HG03103 (cell line): Measurements from ENCODE around the gene SMIM43.
"Not testable (repeated sequence)": the region's sequence is repeated elsewhere in the genome, so short reads cannot be mapped to it uniquely, and the experiment has no call there.

Experiments
- ATAC-seq: cut with Tn5 transposase; IDR thresholded peaks from one replicate; pipeline ENCODE4 v1.9.1; 2021; ENCODE audit warnings: low read depth; ENCODE audit not compliant: unreplicated experiment

The SMIM43 gene

DNA sequence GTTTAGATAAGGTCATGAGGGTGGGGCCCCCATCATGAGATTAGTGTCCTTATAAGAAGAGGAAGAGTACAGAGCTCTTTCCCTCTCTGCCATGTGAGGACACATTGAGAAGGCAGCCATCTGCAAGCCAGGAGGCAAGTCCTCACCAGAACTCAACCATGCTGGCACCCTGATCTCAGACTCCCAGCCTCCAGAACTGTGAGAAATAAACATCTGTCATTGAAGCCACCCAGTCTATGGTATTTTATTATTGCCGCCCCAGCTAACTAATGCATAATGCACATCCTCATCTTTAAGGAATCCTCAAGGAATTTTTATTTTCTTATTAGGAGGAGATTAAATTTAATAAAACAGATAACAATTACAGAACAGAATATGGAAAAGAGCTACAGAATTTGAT lies 19.4 kb upstream of the SMIM43 start:
- no peak for ATAC-seq

DNA sequence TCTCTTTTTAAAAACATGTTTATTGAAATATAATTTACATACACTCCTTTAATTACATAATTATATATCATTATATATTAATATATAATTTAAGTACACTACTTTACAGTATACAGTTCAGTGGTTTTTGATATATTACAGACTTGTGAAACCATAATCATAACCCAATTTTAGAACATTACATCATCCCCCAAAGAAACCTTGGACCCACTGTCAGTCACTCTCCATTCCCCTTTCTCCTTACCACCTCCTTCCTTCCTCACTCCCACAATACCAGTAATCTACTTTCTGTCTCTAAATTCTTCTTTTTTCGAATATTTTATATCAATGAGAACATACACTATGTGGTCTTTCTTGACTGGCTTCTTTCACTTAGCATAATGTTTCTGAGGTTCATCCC lies 18.2 kb upstream of the SMIM43 start:
- ATAC-seq = no peak

DNA sequence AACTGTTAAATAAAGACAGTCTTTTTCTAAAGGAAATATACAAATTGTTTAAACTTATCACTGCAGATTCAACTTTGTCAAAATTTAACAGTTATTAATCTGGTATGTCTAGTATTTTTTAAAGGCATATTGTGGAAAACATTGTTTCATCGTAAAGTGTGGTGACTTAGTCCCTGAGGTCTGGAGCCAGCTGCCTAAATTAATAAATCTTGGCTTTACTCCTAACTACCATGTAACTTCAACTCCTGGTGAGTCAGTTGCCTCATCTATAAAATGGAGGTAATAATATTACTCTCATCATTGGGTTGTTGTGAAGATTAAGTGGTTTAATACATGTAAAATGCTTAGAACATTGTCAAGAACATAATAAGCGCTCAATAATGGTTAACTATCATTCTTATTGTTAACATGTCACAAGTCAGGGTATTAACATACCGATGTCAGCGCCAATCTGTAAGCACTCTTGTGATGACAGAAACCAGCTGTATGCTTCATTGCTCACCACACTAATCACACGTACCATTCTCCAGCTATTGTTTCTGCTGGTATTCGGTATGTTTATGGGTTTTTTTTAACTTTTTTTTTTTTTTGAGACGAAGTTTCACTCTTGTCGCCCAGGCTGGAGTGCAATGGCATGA lies 14.1 kb upstream of the SMIM43 start:
- ATAC-seq = no peak

DNA sequence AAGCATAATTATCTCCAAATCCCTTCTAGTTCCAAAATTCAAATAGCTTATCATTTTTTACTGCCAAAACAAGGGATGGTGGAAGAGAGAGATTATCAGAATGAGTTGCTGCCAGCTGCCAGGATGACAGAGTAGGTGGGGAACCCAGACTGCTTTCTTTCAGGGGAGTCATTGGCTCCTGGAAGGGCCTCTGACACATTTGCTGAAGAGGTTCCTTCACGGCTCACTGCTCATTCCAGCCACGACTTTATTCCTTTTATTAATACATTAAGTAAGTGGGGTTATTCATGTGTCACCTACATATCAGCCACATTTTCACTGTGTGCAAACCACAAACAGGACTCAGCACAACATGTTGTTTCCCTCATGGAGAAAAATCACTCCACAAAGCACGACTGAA lies 12.7 kb upstream of the SMIM43 start:
- peak; percentile 55 for ATAC-seq

DNA sequence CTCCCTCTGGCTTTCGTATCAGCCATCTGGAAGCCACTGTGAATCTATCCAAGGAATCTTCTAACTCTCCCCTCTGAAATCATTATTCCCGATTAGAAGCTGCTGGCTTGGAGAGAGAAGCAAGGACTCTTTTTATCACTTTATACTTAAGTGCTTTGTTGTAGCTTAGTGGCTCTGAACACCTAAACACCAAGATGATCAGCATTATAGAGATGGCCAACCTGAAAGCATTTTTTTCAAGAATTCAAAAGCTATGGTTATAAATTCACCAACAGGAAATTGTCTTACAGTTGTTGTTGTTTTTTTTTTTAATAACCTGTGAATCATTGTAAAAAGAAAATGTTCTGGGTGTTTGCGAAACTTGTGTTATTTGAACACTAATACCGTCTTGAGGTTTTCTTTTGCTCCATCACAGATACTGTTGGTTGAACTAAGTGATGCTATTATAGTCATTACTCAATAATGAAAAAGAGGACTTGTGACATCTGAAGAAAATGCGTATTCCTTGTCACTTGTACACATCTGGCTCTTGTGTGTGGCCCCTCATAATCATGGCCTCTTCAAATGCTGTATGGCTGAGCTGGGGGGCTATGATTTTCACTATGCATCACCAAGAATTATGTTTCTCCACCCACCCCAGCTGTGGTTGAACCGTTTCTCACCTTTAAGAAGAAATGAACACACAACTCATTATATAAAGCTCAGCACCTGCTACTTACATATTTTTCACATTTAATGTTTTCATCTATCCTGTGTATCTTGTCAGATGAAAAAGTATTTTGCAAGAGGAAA lies 11.8 kb upstream of the SMIM43 start:
- no peak for ATAC-seq

DNA sequence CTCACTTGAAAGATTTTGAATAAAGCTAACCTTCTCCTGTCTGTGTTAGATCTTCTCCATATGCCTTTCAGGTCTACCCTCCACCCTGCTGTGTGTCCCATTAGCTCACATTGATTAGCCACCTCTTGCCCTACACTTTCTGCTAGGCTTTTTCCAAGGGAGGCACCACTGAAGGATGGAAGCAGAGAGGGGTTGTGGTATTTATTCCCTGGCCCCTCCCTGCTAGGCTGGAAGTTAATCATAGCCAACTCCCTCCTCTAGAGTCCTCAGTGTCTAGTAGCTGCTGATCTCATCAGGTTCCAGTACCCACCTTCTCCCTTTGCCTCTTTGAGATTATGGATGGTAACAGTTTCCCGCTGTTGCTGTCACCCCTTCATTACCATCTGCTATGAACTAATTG lies 8.9 kb upstream of the SMIM43 start:
- ATAC-seq = no peak

DNA sequence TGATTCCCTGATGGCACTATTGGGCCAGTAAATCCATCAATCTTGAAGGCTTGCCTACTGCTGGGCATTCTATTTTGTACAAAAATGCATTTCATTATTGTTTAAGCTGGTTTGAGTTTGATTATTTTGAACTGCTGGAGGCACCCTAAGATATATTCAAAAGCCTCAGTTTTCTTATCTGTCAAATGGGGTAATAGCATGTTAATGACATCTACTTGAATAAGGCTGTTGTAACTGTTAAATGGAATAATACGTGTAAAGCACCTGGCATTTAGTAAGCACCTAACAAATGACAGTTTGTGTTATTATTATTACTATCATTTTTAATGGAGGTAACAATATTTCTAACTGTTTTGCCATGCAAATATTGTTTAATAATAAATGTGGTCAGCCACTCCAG lies 6.9 kb upstream of the SMIM43 start:
- ATAC-seq = no peak

DNA sequence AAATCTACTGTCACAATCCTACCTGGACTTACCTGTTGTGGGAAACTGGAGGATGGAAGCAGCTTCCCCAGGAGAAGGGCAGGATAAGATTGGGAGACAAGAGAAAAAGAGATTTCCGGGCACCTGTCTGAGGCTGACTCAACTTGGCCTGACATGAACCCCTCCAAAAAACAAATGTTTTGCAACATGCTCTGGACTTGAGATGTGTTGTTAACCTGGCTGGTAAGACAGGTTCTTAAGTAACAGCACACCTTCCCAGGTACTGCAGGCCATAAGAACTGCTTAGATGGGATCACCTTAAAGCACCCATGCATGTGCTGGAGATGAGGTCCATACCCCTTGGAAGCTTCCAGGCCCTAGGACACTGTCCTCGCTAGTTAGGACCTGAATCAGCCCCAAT lies 4.4 kb upstream of the SMIM43 start:
- ATAC-seq = no peak

DNA sequence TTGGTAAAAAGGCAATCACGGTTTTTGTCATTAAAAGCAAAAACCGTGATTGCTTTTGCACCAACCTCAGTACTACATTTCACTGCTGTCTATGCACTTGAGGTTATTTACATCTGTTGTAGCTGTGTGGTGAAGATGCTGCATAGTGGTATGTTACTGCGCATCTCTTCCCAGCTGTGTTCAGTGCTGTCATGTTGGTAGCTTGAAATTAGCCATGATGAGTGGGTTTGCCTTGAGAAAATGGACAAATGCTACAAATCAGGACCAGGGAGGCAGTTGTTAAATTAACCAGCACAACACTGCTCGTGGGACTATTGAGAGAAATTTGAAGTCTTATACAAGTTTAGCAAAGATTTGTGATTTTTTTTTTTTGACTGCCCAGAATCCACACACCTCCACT lies 2.2 kb upstream of the SMIM43 start:
- no peak for ATAC-seq

DNA sequence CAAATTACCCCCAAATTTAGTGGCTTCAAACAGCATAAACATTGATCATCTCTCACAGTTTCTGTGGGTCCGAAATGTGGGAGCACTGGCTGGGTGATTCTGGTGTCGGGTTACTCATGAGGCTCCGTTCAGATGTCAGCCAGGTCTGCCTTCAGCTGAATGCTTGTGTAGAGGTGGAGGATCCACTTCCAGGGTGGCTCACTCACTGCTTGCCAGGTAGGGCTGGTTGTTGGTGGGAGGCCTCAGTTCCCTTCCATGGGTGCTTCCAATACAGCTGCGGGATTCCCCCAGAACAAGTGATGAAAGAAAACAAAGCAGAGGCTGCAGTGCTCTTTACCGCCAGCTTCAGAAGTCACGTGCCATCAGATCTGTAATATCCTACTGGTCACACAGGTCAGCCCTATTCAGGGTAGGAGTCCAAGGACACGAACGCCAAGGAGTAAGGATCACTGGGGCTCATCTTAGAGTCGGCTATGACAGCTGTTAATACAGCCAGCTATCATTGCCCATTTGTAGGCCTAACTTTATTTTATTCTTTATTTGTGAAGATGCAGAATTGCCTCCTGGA lies 1.1 kb upstream of the SMIM43 start:
- no peak for ATAC-seq

DNA sequence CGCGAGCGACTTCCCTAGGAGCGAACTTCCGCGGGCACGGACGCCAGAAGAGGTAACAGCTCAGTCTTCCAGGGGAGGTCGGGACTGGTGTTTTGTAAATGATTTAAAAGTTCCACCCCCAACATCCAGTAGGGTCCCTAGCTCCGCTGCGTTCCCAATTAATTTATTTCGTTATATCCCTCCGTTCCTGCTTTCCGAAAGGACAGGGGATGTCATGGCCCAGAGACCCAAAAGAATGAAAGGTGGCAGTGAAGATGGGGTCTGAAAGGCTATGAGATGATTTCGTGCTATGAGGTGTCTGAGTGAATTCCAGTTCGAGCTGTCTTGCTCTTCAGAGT lies 373 bp upstream of the SMIM43 start:
- ATAC-seq = no peak

DNA sequence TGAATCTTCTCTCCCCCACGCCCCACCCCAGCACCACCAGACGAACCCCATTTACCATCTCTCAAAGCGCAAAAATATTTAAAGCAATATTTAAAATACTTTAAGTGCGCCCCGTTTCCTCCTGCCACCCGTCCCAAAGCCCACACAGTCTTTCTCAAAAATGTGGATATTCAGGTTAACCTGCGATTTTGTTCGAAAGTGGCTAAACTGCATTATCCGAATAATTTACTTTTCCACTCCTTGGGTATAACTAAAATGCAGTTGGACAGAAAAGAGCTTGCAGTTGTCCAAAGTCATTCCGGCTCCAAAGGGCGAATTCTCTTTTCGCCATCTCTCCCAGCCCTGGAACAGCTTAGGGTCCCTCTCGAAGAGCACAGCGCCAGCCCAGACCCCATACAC lies 662 bp downstream of the SMIM43 start:
- ATAC-seq = no peak

DNA sequence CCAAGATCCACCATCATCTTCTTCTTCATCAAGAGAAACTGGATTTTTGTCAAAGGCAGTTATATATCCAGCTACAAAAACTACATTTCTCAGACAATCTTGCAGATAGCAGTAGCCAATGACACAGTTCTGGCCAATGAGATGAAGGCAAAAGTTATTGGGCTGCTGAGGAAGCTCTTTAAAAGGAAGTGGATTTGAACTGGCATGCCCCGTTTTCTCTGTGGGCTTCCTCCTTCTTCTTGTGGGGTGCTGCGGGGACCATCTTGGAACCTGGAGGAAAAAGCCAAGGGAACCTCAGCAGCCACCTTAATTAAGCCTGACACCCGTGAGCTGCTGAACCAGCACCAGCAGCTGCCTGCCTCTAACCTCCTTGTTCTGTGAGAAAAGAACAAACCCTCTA lies 4.8 kb downstream of the SMIM43 start:
- no peak for ATAC-seq

DNA sequence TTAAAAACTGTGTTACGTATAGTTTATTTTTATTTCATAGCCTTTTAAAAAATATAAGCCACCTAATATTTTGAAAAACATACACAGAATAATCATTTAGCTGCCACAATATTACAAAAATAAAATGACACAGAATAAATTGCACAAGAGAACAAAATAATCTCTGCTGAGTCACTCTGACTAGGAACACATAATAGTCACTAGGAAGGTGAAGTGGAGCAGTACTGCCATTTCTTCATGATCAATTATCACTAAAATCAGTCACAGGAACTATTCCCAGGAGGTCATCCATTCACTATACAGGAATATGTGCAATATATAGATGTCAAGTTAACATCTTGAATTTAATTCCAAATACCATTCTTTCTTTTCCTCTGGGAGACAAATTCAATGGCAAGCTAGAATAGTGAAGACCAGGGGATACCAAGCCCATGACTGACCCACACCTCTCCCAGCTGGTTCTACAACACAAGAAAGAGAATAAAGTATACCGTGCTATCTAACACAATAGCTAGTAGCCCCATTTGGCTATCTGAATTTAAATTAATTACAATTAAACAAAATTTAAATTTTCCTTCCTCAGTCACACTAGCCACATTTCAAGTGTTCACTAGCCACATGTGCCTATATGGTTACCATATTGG lies 5.9 kb downstream of the SMIM43 start:
- ATAC-seq = no peak

DNA sequence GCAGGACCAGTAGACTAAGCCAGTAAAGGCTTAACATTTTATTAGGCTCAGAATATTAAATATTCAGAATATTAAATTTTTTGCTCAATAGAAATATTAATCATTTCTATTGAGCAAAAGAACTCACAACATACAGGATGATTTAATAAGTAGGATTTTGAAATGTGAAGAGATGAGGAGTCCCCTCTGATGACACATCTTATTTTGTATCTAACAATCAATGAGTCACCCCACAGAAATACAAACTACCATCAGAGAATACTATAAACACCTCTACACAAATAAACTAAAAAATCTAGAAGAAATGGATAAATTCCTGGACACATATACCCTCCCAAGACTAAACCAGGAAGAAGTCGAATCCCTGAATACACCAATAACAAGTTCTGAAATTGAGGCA lies 12.8 kb downstream of the SMIM43 start:
- ATAC-seq = not testable (repeated sequence)

DNA sequence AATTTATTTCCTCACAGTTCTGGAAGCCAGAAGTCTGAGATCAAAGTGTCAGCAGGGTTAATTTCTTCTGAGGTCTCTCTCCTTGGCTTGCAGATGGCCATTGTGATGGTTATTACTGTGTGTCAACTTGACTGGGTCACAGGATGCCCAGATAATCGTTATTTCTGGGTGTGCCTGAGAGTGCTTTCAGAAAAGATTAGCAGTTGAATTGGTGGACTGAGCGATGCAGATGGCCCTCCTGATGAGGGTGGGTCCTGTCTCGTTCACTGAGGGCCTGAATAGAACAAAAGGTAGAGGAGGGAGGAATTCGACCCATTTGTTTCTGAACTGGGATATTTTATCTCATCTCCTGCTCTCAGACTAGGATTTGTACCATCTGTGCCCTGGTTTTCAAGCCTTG lies 15.7 kb downstream of the SMIM43 start:
- ATAC-seq = no peak

DNA sequence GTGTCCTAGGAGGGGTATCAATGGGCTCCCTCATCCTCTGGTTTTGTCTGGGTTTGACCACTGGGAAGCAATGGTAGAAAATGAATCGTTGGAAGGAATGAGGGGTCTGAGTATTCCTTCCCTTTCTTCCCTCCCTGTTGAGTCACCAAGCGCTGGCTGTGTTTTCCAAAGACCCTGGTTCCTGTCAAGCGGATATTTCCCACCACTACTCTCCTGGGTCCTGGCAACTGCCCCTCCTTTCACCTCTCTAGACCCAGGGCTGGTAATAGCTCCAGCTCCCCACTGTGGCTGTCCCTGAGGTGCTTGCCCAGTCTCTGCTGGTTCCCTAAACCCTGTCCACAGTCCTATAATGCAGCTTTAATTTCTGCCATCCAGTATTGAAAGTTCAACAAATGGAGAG lies 22.2 kb downstream of the SMIM43 start:
- ATAC-seq = no peak

DNA sequence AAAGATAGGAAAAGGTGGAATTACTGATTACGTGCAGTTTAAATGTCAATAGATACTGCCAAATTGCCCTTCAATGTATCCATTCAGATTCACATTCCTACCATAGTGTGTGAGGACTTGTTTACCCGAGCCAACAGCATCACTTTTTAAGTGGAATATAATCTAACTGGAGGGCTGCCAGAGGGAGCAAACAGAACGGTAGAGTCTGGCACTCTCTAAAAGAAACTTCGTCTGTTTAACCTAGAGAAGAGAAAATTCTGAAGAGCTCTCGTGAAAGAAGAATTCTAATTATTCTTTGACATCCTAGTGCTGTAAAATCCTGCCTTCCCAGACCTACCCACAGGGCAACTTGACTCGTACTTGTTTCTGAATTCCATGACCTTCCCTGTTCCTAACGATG lies 23.2 kb downstream of the SMIM43 start:
- no peak for ATAC-seq

DNA sequence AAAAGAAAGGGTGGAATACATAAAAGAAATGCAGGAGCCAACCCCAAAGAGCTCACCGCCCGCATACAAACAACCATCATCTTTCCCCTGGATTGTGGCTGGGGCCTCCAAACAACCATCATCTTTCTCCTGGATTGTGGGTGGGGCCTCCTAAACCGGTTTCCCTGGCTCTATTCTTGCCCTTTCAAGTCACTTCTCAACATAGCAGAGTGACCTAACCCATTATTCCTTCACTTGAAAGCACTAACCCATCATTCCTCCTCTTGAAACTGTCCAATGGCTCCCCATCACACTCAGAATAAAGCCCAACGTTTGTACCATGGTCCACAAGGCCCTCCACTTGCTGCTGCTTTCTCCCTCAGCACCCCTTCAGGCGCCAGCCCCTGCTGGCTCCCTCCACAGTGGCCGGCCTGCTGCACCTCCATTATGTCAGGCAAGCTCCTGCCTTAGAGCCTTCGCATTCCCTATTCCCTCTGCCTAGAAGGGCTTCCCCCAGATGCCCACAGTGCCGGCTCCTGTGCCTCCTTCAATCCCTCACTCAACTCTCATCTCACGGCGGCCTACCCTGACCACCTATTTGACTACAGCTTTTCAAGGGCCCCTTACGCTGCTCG lies 24.1 kb downstream of the SMIM43 start:
- ATAC-seq = no peak

DNA sequence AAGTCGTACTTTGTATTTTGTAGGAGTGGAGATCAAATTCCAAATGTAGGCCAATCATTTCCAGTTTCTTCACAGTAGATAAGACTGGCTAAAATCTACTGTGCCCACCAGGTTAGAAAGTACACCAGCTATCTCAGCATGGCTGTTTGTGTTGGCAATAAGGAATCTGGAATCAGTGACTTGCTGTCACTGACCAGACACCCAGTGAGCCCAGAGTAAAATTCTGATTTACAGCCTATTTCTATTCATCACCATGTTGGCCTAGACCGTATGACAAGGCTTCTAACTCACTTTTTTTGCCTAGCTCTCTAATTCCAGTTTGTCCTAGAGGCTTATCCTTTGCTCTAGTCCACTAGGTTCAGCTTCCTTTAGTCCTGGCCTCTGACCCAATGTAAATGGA lies 25.4 kb downstream of the SMIM43 start:
- ATAC-seq = no peak

DNA sequence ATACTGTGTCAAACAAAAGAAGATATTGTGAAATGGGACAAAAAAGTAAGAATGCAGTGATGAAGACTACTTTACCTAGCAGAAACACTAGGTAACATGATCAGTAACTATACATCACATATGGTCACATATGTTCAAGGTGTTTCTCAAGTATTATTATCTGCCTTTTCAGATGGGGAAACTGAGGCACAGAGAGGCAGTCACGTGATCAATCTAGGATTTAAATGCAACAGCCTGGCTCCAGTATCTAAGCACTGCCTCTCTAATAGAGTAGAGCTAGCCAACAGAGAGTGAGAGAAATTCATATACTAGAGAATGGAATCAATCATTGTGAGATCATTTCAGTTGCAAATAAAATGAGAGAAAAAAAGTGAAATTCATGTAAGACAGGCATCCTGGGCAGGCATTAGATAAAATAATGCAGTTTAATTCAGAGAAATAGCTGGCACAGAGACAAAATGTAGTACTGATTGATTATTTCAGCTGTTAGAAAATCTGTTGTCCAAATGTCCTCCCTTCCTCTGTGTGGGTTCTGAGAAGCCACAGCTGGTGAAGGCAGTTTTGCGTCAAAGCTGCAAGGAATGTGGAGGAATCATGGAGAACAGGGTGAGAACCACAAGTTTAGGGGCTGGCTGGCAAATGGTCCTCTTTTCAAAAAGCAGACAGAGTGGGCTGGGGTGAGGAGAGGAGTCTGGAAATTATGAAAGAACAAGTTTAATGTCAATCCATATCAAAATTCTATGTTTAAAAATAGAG lies 26.0 kb downstream of the SMIM43 start:
- ATAC-seq = no peak
